ENCODE measurements around the gene C1orf232.

DNA sequence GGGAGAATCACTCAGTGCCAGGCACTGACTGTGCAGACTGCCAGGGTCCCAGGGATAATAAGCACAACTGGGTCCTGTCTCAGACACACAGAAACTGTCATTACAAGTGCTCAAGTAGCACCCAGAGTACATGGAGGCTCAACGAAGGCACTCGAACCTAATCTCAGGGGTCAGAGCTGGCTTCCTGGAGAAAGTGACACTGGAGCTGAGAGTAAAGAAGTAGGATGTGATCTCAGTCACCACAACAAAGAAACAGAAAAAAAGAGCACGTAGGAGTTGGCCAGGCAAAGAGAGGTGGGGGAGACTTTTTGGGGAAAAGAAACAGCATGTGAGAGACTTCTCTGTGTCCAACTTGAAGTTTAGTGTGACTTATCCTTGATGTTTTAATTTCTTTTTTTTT is 23.0 kb upstream of the C1orf232 start:
- TF ChIP-seq EZH2 (IDR thresholded peaks at IDR 0.05; ENCODE audit: insufficient read depth, poor library complexity, severe bottlenecking) (no peak), EZH2phosphoT487 (IDR thresholded peaks at IDR 0.05; ENCODE audit: insufficient read depth, low read depth) (no peak)
